Measurements from ENCODE around the gene TUT7.

DNA sequence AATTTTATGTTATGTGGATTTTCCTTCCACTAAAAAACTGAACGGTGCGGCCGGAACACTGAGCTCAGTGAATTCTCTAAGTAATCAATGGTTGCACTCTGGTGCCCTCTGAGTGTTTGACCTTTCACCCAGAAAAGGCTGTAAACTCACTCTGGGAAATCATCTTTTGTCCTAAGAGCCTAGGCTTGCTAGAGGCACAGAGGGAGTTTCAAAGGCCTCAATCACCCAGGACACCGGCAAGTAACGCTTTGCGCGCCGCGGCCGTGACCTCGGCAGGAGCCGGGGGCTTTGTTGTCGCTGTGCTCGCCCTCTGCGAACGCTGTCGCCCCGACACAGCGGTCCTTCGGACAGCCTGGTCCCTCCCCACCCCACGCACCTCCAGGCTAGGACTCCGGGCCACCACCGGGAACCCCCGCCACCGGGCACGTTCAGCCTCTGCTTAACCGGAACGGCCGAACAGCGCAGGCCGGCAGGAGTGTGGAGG, 72.6 kb downstream of the TUT7 start:
- no peak for TF ChIP-seq JUNB (IDR thresholded peaks at IDR 0.05; ENCODE audit: unreplicated experiment)
- TF ChIP-seq, protein P1, sequence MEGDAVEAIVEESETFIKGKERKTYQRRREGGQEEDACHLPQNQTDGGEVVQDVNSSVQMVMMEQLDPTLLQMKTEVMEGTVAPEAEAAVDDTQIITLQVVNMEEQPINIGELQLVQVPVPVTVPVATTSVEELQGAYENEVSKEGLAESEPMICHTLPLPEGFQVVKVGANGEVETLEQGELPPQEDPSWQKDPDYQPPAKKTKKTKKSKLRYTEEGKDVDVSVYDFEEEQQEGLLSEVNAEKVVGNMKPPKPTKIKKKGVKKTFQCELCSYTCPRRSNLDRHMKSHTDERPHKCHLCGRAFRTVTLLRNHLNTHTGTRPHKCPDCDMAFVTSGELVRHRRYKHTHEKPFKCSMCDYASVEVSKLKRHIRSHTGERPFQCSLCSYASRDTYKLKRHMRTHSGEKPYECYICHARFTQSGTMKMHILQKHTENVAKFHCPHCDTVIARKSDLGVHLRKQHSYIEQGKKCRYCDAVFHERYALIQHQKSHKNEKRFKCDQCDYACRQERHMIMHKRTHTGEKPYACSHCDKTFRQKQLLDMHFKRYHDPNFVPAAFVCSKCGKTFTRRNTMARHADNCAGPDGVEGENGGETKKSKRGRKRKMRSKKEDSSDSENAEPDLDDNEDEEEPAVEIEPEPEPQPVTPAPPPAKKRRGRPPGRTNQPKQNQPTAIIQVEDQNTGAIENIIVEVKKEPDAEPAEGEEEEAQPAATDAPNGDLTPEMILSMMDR (conservative IDR thresholded peaks at IDR 0.05; ENCODE audit: low read depth in 2 of 2), result no peak
- TF ChIP-seq ZNF114 (CRISPR knock-in tag; IDR thresholded peaks at IDR 0.05), result no peak

Measured in GM23338 (cell line).